ENCODE data around the gene PRPF31.
A peak's percentile ranks its signal among the peaks of the same experiment; 100 is the strongest.
"Not testable (repeated sequence)": the region's sequence is repeated elsewhere in the genome, so short reads cannot be mapped to it uniquely, and the experiment has no call there.

The PRPF31 gene

GRCh38 chr19:54164369-54165068, 49.0 kb downstream of the PRPF31 start:
- DNase-seq = peak; percentile 72

GRCh38 chr19:54165222-54165621, 49.7 kb downstream of the PRPF31 start:
- no peak for DNase-seq

- DNase-seq = peak; percentile 96
Observed at GRCh38 chr19:54168174-54168917, 52.8 kb downstream of the PRPF31 start.

GRCh38 chr19:54169149-54169740, 53.7 kb downstream of the PRPF31 start:
- DNase-seq = no peak

- DNase-seq = not testable (repeated sequence)
Observed at GRCh38 chr19:54171736-54172431, 56.3 kb downstream of the PRPF31 start.

GRCh38 chr19:54172471-54173358, 57.2 kb downstream of the PRPF31 start, which contains the start of gene TMC4:
Gene TMC4, minus strand, starts transcription at chr19:54173160. Its CDS starts 43 bp downstream, at chr19:54173117.
- peak; percentile 23 for DNase-seq

- no peak for DNase-seq
Observed at GRCh38 chr19:54173359-54173699, 57.8 kb downstream of the PRPF31 start.

- DNase-seq = no peak
Observed at GRCh38 chr19:54173951-54174834, 58.6 kb downstream of the PRPF31 start.

- peak; percentile 51 for DNase-seq
Observed at GRCh38 chr19:54178581-54179261, 63.2 kb downstream of the PRPF31 start.

- no peak for DNase-seq
Observed at GRCh38 chr19:54179262-54179852, 63.8 kb downstream of the PRPF31 start.

- DNase-seq = no peak
Observed at GRCh38 chr19:54179921-54180461, 64.4 kb downstream of the PRPF31 start.

GRCh38 chr19:54180691-54181091, 65.1 kb downstream of the PRPF31 start:
- DNase-seq = no peak
